Jurkat, Clone E6-1 (cell line): Measurements from ENCODE around the gene ECSCR.
"Not testable (repeated sequence)": the region's sequence is repeated elsewhere in the genome, so short reads cannot be mapped to it uniquely, and the experiment has no call there.

Experiments
- DNase-seq: peaks from one replicate; pipeline ENCODE4 v3.0.0-alpha.2; 2011; ENCODE audit warnings: low read depth, low spot score
- H3K4me3 ChIP-seq: 2 replicates; pipeline ENCODE4 v1.5.1; 2011; ENCODE audit warnings: mild to moderate bottlenecking, low read length, control low read depth, moderate library complexity

ECSCR gene

GRCh38 chr5:139453683-139454567 lies 8.6 kb downstream of the ECSCR start:
- peak; percentile 47 for DNase-seq
- no peak overlapping the region for H3K4me3 ChIP-seq

- no peak for DNase-seq
- no peak overlapping the region for H3K4me3 ChIP-seq
Observed at GRCh38 chr5:139451878-139452660, 10.5 kb downstream of the ECSCR start.

- no peak for DNase-seq
Observed at GRCh38 chr5:139451176-139451575, 11.4 kb downstream of the ECSCR start.

GRCh38 chr5:139446956-139447779 lies 15.4 kb downstream of the ECSCR start:
- no peak for DNase-seq
- no peak overlapping the region for H3K4me3 ChIP-seq

More at GRCh38 chr5:139451176-139451575, 11.4 kb downstream of the ECSCR start:
- H3K4me3 ChIP-seq = no peak overlapping the region

- no peak for DNase-seq
- H3K4me3 ChIP-seq = no peak overlapping the region
Observed at GRCh38 chr5:139445325-139446170, 17.0 kb downstream of the ECSCR start.

GRCh38 chr5:139443831-139444453 lies 18.6 kb downstream of the ECSCR start:
- DNase-seq = no peak
- H3K4me3 ChIP-seq = no peak overlapping the region

- not testable (repeated sequence) for H3K4me3 ChIP-seq, DNase-seq
Observed at GRCh38 chr5:139440416-139440815, 22.1 kb downstream of the ECSCR start.

GRCh38 chr5:139439013-139439903 lies 23.3 kb downstream of the ECSCR start, which contains the start of gene DNAJC18:
DNAJC18 (minus strand) TSS chr5:139439525; CDS start chr5:139439445, 80 bp downstream.
- DNase-seq = peak; percentile 76
- H3K4me3 ChIP-seq = peak within 1 kb of the TSS; percentile 93

GRCh38 chr5:139438707-139439012 lies 23.9 kb downstream of the ECSCR start:
- H3K4me3 ChIP-seq = peak overlapping the region; percentile 93
- no peak for DNase-seq

- no peak for DNase-seq
- no peak overlapping the region for H3K4me3 ChIP-seq
Observed at GRCh38 chr5:139435676-139436075, 26.9 kb downstream of the ECSCR start.

GRCh38 chr5:139431706-139432105 lies 30.8 kb downstream of the ECSCR start:
- H3K4me3 ChIP-seq = no peak overlapping the region
- DNase-seq = no peak

- DNase-seq = no peak
Observed at GRCh38 chr5:139430015-139430414, 32.5 kb downstream of the ECSCR start.

GRCh38 chr5:139426203-139426885 lies 36.2 kb downstream of the ECSCR start:
- DNase-seq = no peak
- H3K4me3 ChIP-seq = no peak overlapping the region

More at GRCh38 chr5:139430015-139430414, 32.5 kb downstream of the ECSCR start:
- no peak overlapping the region for H3K4me3 ChIP-seq

- H3K4me3 ChIP-seq = no peak overlapping the region
- DNase-seq = no peak
Observed at GRCh38 chr5:139425497-139425896, 37.0 kb downstream of the ECSCR start.

GRCh38 chr5:139422307-139422893 lies 40.1 kb downstream of the ECSCR start:
- no peak overlapping the region for H3K4me3 ChIP-seq
- DNase-seq = peak; percentile 78
